GM12878 (cell line): ENCODE measurements around the gene SCYGR2. TPM values are rescaled to one million over a fixed set of nuclear protein-coding genes. Genes with fewer than 3 reads are reported as not detected.

Experiments
- ATAC-seq: fragments of 200-7000 bp; cut with Tn5 transposase; 3 replicates; pipeline ENCODE4 v1.9.1; 2020; ENCODE audit warnings: mild to moderate bottlenecking, moderate library complexity
- BruUV-seq: library from RNA; stranded (reverse); fragments of 400-500 nt; replicated peaks from 2 replicates; lab custom pipeline; 2021; lab: Mats Ljungman, UMichigan
- CTCF ChIA-PET: fragments of 300-600 bp; sonication (Branson Sonifier 250); formaldehyde crosslinking; extraction: SDS; loops from one replicate; lab custom pipeline; 2021; ENCODE audit warnings: inconsistent platforms; lab: Yijun Ruan, JAX
- POLR2A ChIA-PET: fragments of 350-600 bp; formaldehyde crosslinking; extraction: SDS; loops from one replicate; lab custom pipeline; 2021; ENCODE audit warnings: inconsistent platforms; lab: Charles Lee
- RAD21 ChIA-PET: fragments of 300-600 bp; sonication (Branson Sonifier 250); formaldehyde crosslinking; loops from one replicate; lab custom pipeline; 2023; ENCODE audit warnings: antibody characterized with exemption; ENCODE audit not compliant: unreplicated experiment; lab: Charles Lee
- SMC1A ChIA-PET: fragments of 300-600 bp; sonication (Branson Sonifier 250); formaldehyde crosslinking; loops from one replicate; lab custom pipeline; 2023; ENCODE audit not compliant: unreplicated experiment, uncharacterized antibody; lab: Charles Lee
- DNase-seq: peaks from one replicate; pipeline ENCODE4 v3.0.0-alpha.2; 2011; ENCODE audit warnings: low read depth, low spot score
- FAIRE-seq: peaks from 3 replicates; lab custom pipeline; 2011; peaks lifted over from hg19 to GRCh38; lab: Jason Lieb, UNC
- H2AFZ ChIP-seq: 2 replicates; pipeline ENCODE4 v1.6.0; 2011; ENCODE audit warnings: low read depth, low read length, control low read depth; ENCODE audit not compliant: control insufficient read depth
- H3K27ac ChIP-seq: 2 replicates; pipeline ENCODE4 v1.5.1; 2011; ENCODE audit warnings: control low read depth; ENCODE audit not compliant: control insufficient read depth, insufficient read depth
- H3K27me3 ChIP-seq, 2 experiments: replicated peaks in 1 of 2; 2 replicates each; pipeline versions ENCODE4 v1.6.0 to v1.6.1; 2011; ENCODE audit warnings: low read length in 1 of 2; ENCODE audit not compliant: control insufficient read depth in 2 of 2, insufficient read depth in 2 of 2
- H3K36me3 ChIP-seq, 2 experiments: 2 replicates each; pipeline ENCODE4 v1.5.1; 2011; ENCODE audit warnings: low read length in 1 of 2; ENCODE audit not compliant: control insufficient read depth in 2 of 2, insufficient read depth in 2 of 2
- H3K4me1 ChIP-seq: 2 replicates; pipeline ENCODE4 v1.6.1; 2011; ENCODE audit warnings: mild to moderate bottlenecking, low read length, moderate library complexity, mixed read lengths; ENCODE audit not compliant: control insufficient read depth, insufficient read depth
- H3K4me2 ChIP-seq: 2 replicates; pipeline ENCODE4 v1.6.0; 2011; ENCODE audit warnings: control low read depth; ENCODE audit not compliant: control insufficient read depth, insufficient read depth
- H3K4me3 ChIP-seq: fragments of 200-600 bp; sonication (generic); 2 replicates; pipeline ENCODE4 v1.5.1; 2016
- H3K79me2 ChIP-seq: 2 replicates; pipeline ENCODE4 v1.6.0; 2011; ENCODE audit warnings: low read length; ENCODE audit not compliant: control insufficient read depth, insufficient read depth
- H3K9ac ChIP-seq: 2 replicates; pipeline ENCODE4 v1.8.0; 2011; ENCODE audit warnings: low read length, control low read depth, mixed read lengths; ENCODE audit not compliant: control insufficient read depth, insufficient read depth
- H3K9me3 ChIP-seq: replicated peaks from 3 replicates; pipeline ENCODE4 v1.5.1; 2011; ENCODE audit warnings: mild to moderate bottlenecking, low read length; ENCODE audit not compliant: control insufficient read depth, insufficient read depth
- H4K20me1 ChIP-seq: 2 replicates; pipeline ENCODE4 v1.6.0; 2011; ENCODE audit not compliant: control insufficient read depth, insufficient read depth
- ASH2L ChIP-seq: fragments of 300-600, 200-600 bp; sonication (generic); IDR thresholded peaks from 2 replicates; pipeline ENCODE4 v1.6.1; 2017; ENCODE audit warnings: low read depth, mild to moderate bottlenecking, borderline replicate concordance
- BHLHE40 ChIP-seq, 2 experiments: fragments of 450-650 bp in 1 of 2; IDR thresholded peaks; 2 replicates each; pipeline ENCODE4 v1.6.1; 2011 to 2017; ENCODE audit warnings: low read depth in 2 of 2, borderline replicate concordance in 1 of 2, improper control_type of control experiment in 1 of 2, low read length in 1 of 2, mild to moderate bottlenecking in 1 of 2
- BMI1 ChIP-seq: fragments of 450-650 bp; IDR thresholded peaks from 2 replicates; pipeline ENCODE4 v1.6.1; 2016; ENCODE audit warnings: mild to moderate bottlenecking, moderate library complexity, borderline replicate concordance
- CEBPB ChIP-seq, 2 experiments: fragments of 150-350 bp in 1 of 2; IDR thresholded peaks; 2 replicates each; pipeline ENCODE4 v1.6.1; 2012 to 2014; ENCODE audit warnings: low read depth in 2 of 2, low read length in 2 of 2, borderline replicate concordance in 1 of 2, inconsistent platforms in 1 of 2
- CHD1 ChIP-seq: IDR thresholded peaks from 2 replicates; pipeline ENCODE4 v1.6.1; 2012; ENCODE audit warnings: low read depth, low read length, improper control_type of control experiment
- DPF2 ChIP-seq: fragments of 450-650 bp; IDR thresholded peaks from 2 replicates; pipeline ENCODE4 v1.6.1; 2017; ENCODE audit warnings: mild to moderate bottlenecking
- EP300 ChIP-seq, 2 experiments: fragments of 150-350 bp in 1 of 2; IDR thresholded peaks; 2 replicates each; pipeline ENCODE4 v1.6.1; 2011 to 2012; ENCODE audit warnings: low read depth in 2 of 2, low read length in 2 of 2, borderline replicate concordance in 1 of 2, improper control_type of control experiment in 1 of 2, inconsistent platforms in 1 of 2; ENCODE audit not compliant: control insufficient read depth in 1 of 2
- FOS ChIP-seq: IDR thresholded peaks from 3 replicates; pipeline ENCODE4 v1.6.1; 2011; ENCODE audit warnings: borderline replicate concordance; ENCODE audit not compliant: insufficient read length; ENCODE audit errors: extremely low read depth
- IKZF2 ChIP-seq, 2 experiments: fragments of 450-650 bp; IDR thresholded peaks; 2 replicates each; pipeline ENCODE4 v1.6.1; 2017; ENCODE audit warnings: mild to moderate bottlenecking in 2 of 2, moderate library complexity in 2 of 2
- KAT2A ChIP-seq: conservative IDR thresholded peaks from 2 replicates; pipeline ENCODE4 v1.6.1; 2011; ENCODE audit warnings: low read depth, low read length; ENCODE audit not compliant: control insufficient read depth
- RAD21 ChIP-seq: IDR thresholded peaks from 2 replicates; pipeline ENCODE4 v1.6.1; 2011; ENCODE audit warnings: mild to moderate bottlenecking, low read depth, low read length, moderate library complexity; ENCODE audit not compliant: insufficient read depth
- ZBED1 ChIP-seq: IDR thresholded peaks from 2 replicates; pipeline ENCODE4 v1.6.1; 2016; ENCODE audit warnings: borderline replicate concordance
- ZNF217 ChIP-seq: fragments of 450-650 bp; IDR thresholded peaks from 2 replicates; pipeline ENCODE4 v1.6.1; 2017; ENCODE audit warnings: antibody characterized with exemption, mild to moderate bottlenecking
- ZSCAN29 ChIP-seq: fragments of 450-650 bp; IDR thresholded peaks from 2 replicates; pipeline ENCODE4 v1.6.1; 2017; ENCODE audit warnings: mild to moderate bottlenecking, moderate library complexity
- WGBS: methylation state at CpG from one replicate; pipeline ENCODE4 v1.1.6; 2016; ENCODE audit warnings: low lambda C conversion rate; ENCODE audit not compliant: insufficient replicate concordance, insufficient coverage; ENCODE audit errors: missing lambda C conversion rate; 5-methylcytosine and 5-hydroxymethylcytosine counted together
- in situ Hi-C: fragments of 300-500 bp; cut with MboI; formaldehyde crosslinking; loops from 9 replicates; pipeline ENCODE4 v1.14.3; 2018; ENCODE audit warnings: mixed read lengths
- intact Hi-C: fragments of 100-400 bp; cut with micrococcal nuclease; formaldehyde crosslinking; loops from one replicate; pipeline ENCODE4 v1.14.2; 2022; ENCODE audit not compliant: unreplicated experiment
- polyA plus RNA-seq, 11 experiments: library from polyadenylated mRNA; depleted of rRNA in 4 of 11; unstranded in 6 of 11; stranded (reverse) in 5 of 11; fragments of >200 nt; fragmentation: Nextera tagmentation in 4 of 11; fragmentation: Illumina TruSeq in 1 of 11; extraction: Ambion mirVana in 4 of 11; extraction: Trizol in 1 of 11; gene quantifications; 1 replicate in 1 of 11; 2 replicates in 10 of 11; pipeline versions ENCODE4 v1.2.1 to v1.2.3, GENCODE V29; 2011 to 2016; ENCODE audit warnings: inconsistent platforms in 2 of 11, missing spikeins in 2 of 11, low read depth in 1 of 11
- total RNA-seq, 4 experiments: library from RNA; depleted of rRNA in 3 of 4; stranded (reverse); fragments of >200 nt in 3 of 4; fragmentation: Illumina TruSeq in 1 of 4; extraction: Trizol in 1 of 4; gene quantifications; 2 replicates each; pipeline versions ENCODE4 v1.2.1 to v1.2.3, GENCODE V29; 2013 to 2021
- TF ChIP-seq, protein P1 (sequence below): fragments of 450-650 bp; IDR thresholded peaks from 2 replicates; pipeline ENCODE4 v1.6.1; 2016; ENCODE audit warnings: mild to moderate bottlenecking
- TF ChIP-seq, protein P2 (sequence below): fragments of 450-650 bp; IDR thresholded peaks from 2 replicates; pipeline ENCODE4 v1.6.1; 2017; ENCODE audit warnings: mild to moderate bottlenecking, low read depth, inconsistent platforms; ENCODE audit not compliant: poor library complexity, severe bottlenecking

The SCYGR2 gene
- total and polyA plus RNA-seq, 10 of the 15 experiments (the other 5 are each of a cell fraction or from before 2014, with no cell fraction given), result not detected

DNA sequence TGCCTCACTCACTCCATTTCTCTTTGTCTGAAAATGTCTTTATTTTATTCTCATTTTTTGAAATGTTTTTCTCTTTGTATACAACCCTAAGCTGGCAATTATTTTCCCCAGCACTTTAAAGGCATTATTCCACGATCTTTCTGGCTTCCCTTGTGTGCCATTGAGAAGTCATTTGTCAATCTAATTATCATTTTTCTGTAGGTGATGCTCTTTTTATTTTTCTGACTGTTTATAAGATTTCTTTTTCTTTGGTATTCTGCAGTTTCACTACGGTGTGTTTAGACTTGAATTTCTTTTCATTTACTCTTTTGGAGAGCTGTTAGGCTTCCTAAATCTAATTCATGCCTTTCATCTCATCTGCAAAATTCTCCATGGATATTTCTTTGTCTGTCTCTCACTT lies 26.7 kb downstream of the SCYGR2 start (continued):
- TF ChIP-seq, protein P1, sequence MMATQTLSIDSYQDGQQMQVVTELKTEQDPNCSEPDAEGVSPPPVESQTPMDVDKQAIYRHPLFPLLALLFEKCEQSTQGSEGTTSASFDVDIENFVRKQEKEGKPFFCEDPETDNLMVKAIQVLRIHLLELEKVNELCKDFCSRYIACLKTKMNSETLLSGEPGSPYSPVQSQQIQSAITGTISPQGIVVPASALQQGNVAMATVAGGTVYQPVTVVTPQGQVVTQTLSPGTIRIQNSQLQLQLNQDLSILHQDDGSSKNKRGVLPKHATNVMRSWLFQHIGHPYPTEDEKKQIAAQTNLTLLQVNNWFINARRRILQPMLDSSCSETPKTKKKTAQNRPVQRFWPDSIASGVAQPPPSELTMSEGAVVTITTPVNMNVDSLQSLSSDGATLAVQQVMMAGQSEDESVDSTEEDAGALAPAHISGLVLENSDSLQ, result no peak

DNA sequence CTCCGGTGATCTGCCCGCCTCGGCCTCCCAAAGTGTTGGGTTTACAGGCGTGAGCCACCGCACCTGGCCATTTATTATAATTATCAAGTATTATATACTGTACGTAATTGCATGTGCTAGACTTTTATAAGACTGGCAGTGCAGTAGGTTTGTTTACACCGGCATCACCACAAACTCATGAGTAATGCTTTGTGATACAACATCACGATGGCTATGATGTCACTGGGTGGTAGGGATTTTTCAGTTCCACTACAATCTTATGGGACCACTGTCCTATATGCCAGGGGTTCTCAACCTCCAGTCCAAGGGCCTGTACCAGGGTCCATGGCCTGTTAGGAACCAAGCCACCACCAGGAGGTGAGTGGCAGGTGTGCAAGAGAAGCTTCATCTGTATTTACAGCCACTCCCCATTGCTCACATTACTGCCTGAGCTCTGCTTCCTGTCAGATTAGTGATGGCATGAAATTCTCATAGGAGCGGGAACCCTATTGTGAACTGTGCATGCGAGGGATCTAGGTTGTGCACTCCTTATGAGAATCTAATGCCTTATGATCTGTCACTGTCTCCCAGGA lies 28.0 kb downstream of the SCYGR2 start:
- FAIRE-seq, result no peak
- Histone ChIP-seq H3K9me3 (no peaks in the 10 kb centered on the region), H3K27me3 (no peaks in the 10 kb centered on the region), H4K20me1 (no peaks in the 10 kb centered on the region), H3K27ac (no peak overlapping the region), H3K36me3 (no peaks in the 10 kb centered on the region), H2AFZ (no peak overlapping the region), H3K4me1 (no peaks in the 10 kb centered on the region), H3K4me3 (no peak overlapping the region), H3K4me2 (no peak overlapping the region), H3K79me2 (no peaks in the 10 kb centered on the region), H3K9ac (no peak overlapping the region)
- ChIA-PET SMC1A (no interaction called here), POLR2A (interaction anchor here (0.5 kb wide), 1 partner anchor 288 kb away, joined by 5 read pairs; no protein-coding TSS in a partner anchor), RAD21 (no interaction called here), CTCF (interaction anchor here (1.0 to 1.6 kb wide), 2 partner anchors 221 to 234 kb away, joined by 3 to 4 read pairs; no protein-coding TSS in a partner anchor)
- intact Hi-C loops, result no loop called here
- no peak; the same call in 2 of the 3 replicates for ATAC-seq
- in situ Hi-C loops, result no loop called here
- DNase-seq, result no peak
- 86% methylated on average over 10 of the region's 10 CpGs for WGBS
- BruUV-seq, result no TSS peak
- TF ChIP-seq IKZF2 (IDR thresholded peaks at IDR 0.05), result no peak
- TF ChIP-seq ZBED1, result no peak
- no peak for TF ChIP-seq CHD1
- no peak for TF ChIP-seq CEBPB (IDR thresholded peaks at IDR 0.05; ENCODE audit: borderline replicate concordance in 1 of 2, low read depth in 2 of 2, low read length in 2 of 2)
- no peak for TF ChIP-seq RAD21
- TF ChIP-seq ZSCAN29, result no peak
- no peak for TF ChIP-seq FOS
- TF ChIP-seq BHLHE40 (IDR thresholded peaks at IDR 0.05; ENCODE audit: borderline replicate concordance in 1 of 2, low read depth in 2 of 2, low read length in 1 of 2), result no peak
- no peak for TF ChIP-seq DPF2
- TF ChIP-seq BMI1, result no peak
- TF ChIP-seq EP300 (IDR thresholded peaks at IDR 0.05; ENCODE audit: borderline replicate concordance in 1 of 2, control insufficient read depth in 1 of 2, low read depth in 2 of 2, low read length in 2 of 2), result no peak
- no peak for TF ChIP-seq ZNF217
- TF ChIP-seq KAT2A, result no peak
- TF ChIP-seq ASH2L, result no peak
- TF ChIP-seq, protein P2, sequence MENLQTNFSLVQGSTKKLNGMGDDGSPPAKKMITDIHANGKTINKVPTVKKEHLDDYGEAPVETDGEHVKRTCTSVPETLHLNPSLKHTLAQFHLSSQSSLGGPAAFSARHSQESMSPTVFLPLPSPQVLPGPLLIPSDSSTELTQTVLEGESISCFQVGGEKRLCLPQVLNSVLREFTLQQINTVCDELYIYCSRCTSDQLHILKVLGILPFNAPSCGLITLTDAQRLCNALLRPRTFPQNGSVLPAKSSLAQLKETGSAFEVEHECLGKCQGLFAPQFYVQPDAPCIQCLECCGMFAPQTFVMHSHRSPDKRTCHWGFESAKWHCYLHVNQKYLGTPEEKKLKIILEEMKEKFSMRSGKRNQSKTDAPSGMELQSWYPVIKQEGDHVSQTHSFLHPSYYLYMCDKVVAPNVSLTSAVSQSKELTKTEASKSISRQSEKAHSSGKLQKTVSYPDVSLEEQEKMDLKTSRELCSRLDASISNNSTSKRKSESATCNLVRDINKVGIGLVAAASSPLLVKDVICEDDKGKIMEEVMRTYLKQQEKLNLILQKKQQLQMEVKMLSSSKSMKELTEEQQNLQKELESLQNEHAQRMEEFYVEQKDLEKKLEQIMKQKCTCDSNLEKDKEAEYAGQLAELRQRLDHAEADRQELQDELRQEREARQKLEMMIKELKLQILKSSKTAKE, result no peak
